Body of pancreas (tissue), 4 donors: Measurements from ENCODE around the gene ADGRF3.

Source experiments
- CTCF ChIP-seq, 7 experiments: fragments of 450-650 bp in 4 of 7; fragments of 200-600 bp in 3 of 7; sonication (generic) in 3 of 7; IDR thresholded peaks; one replicate each; pipeline ENCODE4 v1.5.1; 2016 to 2019; ENCODE audit warnings: antibody characterized with exemption in 7 of 7
- POLR2A ChIP-seq, 3 donors: fragments of 450-650 bp; IDR thresholded peaks; one replicate each; pipeline ENCODE4 v1.6.1; 2016; ENCODE audit warnings: antibody characterized with exemption in 3 of 3, mild to moderate bottlenecking in 2 of 3

DNA sequence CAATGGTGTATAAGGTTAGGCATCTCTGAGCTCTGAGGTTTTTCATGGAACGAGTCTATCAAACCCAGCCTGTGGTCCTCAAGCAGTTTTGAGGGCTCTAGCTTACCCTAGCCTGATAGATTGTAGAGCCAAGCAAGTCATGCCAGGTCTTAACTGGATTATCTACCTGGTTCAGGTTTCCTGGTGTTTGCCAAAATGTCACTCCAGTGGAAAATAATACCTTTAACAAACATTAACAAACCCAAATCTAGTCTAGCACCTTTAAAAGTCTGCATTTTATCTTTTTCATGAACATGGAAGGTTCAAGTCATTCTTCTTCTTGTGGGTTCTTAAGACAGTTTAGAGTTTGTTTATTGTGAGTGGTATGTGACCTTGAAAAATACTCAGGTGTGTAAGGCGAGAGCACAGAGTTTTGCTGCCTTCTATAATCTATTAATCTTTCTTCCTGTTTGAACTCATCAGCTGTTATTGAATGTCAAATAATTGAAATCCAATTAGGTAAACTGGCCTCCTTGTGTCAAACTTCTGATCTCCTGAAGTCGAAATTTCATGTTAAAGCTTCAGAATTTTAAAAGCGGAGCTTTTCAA lies 13.4 kb upstream of the ADGRF3 start:
- TF ChIP-seq CTCF (IDR thresholded peaks at IDR 0.05) (no peak), POLR2A (IDR thresholded peaks at IDR 0.05) (no peak)
